NCI-H1694 (cell line): ENCODE data around the gene HSPB7.
A peak's percentile ranks its signal among the peaks of the same experiment; 100 is the strongest.

Experiments used
- DNase-seq: peaks from one replicate; lab custom pipeline; 2025; lab: John Stamatoyannopoulos, UW

Gene HSPB7

GRCh38 chr1:15975805-15976680 lies 41.8 kb downstream of the HSPB7 start, which contains the start of gene ZBTB17:
Gene ZBTB17 (minus strand): TSS chr1:15976101. CDS start chr1:15948495, 27,606 bp downstream.
- DNase-seq = peak; percentile 82

- peak; percentile 18 for DNase-seq
Observed at GRCh38 chr1:15975358-15975804, 42.5 kb downstream of the HSPB7 start.

- DNase-seq = no peak
Observed at GRCh38 chr1:15974855-15975254, 43.0 kb downstream of the HSPB7 start.

GRCh38 chr1:15973772-15974171 lies 44.1 kb downstream of the HSPB7 start:
- no peak for DNase-seq

GRCh38 chr1:15972409-15972808 lies 45.4 kb downstream of the HSPB7 start:
- no peak for DNase-seq

- no peak for DNase-seq
Observed at GRCh38 chr1:15970911-15971310, 46.9 kb downstream of the HSPB7 start.

- DNase-seq = no peak
Observed at GRCh38 chr1:15969321-15969880, 48.4 kb downstream of the HSPB7 start.

GRCh38 chr1:15968172-15968571 lies 49.7 kb downstream of the HSPB7 start:
- no peak for DNase-seq

- no peak for DNase-seq
Observed at GRCh38 chr1:15966956-15967344, 50.9 kb downstream of the HSPB7 start.

- DNase-seq = no peak
Observed at GRCh38 chr1:15966081-15966955, 51.5 kb downstream of the HSPB7 start.

GRCh38 chr1:15965228-15965767 lies 52.5 kb downstream of the HSPB7 start:
- DNase-seq = no peak
